ENCODE results near the gene SFMBT2. TPM values are rescaled to one million over a fixed set of nuclear protein-coding genes. Genes with fewer than 3 reads are reported as not detected.

The SFMBT2 gene
- total and polyA plus RNA-seq, 2 of the 4 experiments (the other 2 are of a cell fraction), result 0.70 to 1.3 TPM

GRCh38 chr10:7283246-7283645 is 127.6 kb downstream of the SFMBT2 start:
- H2BK15ac ChIP-seq (ENCODE audit: low read depth, low read length), result no peak overlapping the region
- H3K56ac ChIP-seq (ENCODE audit: extremely low read depth, insufficient read depth, low read length), result no peak overlapping the region
- no peak overlapping the region for H2AK9ac ChIP-seq (replicated peaks; ENCODE audit: low read depth, low read length, poor library complexity)
- H3K4ac ChIP-seq (ENCODE audit: low read depth, low read length), result no peak overlapping the region
- H3K4me3 ChIP-seq (ENCODE audit: insufficient read depth, low read depth, low read length), result no peak overlapping the region
- TF ChIP-seq SMC3 (IDR thresholded peaks at IDR 0.05; ENCODE audit: low read depth, low read length) (no peak), CHD1 (IDR thresholded peaks at IDR 0.05; ENCODE audit: low read depth, low read length) (no peak), NFE2L2 (IDR thresholded peaks at IDR 0.05; ENCODE audit: low read depth, low read length) (no peak), CEBPB (IDR thresholded peaks at IDR 0.05; ENCODE audit: low read depth, low read length) (no peak)
- H3K27ac ChIP-seq (ENCODE audit: insufficient read depth, low read length), result no peak overlapping the region
- peaks cover 2% of the 10 kb centered on the region; the same call in 1 of the 2 replicates for H3K4me1 ChIP-seq (ENCODE audit: control insufficient read depth, insufficient read depth, low read length)
- in situ Hi-C loops (cut with MboI; ENCODE audit: low sequenced_read_pairs) (no loop called here), dilution Hi-C loops (cut with HindIII; ENCODE audit: low sequenced_read_pairs, unreplicated experiment) (no loop called here), intact Hi-C loops (cut with micrococcal nuclease) (no loop called here)
- no peak overlapping the region for H4K8ac ChIP-seq (ENCODE audit: low read depth in 2 of 2, low read length in 2 of 2)
- H3K79me1 ChIP-seq (ENCODE audit: low read depth in 1 of 2, low read length in 2 of 2), result no peaks in the 10 kb centered on the region
- ATAC-seq (ENCODE audit: low read depth), result no peak
- H4K5ac ChIP-seq (ENCODE audit: low read depth, low read length), result no peak overlapping the region
- H3K23ac ChIP-seq (ENCODE audit: low read depth, low read length), result no peak overlapping the region
- no peak overlapping the region for H2AK5ac ChIP-seq (ENCODE audit: low read depth, low read length)
- DNase-seq, result no peak
- no peak overlapping the region for H3K14ac ChIP-seq (replicated peaks; ENCODE audit: low read depth, low read length)
- no peak overlapping the region for H3K9ac ChIP-seq (ENCODE audit: low read depth, low read length)
- no peaks in the 10 kb centered on the region for H3K9me1 ChIP-seq (ENCODE audit: insufficient read depth, low read length)
- H3K36me3 ChIP-seq (ENCODE audit: control insufficient read depth, insufficient read depth, low read length), result no peaks in the 10 kb centered on the region
- H2AFZ ChIP-seq (replicated peaks; ENCODE audit: low read length, poor library complexity), result no peak overlapping the region
- H4K91ac ChIP-seq (ENCODE audit: insufficient read depth, low read depth, low read length), result no peak overlapping the region
- no peak overlapping the region for H3K18ac ChIP-seq (ENCODE audit: low read depth, low read length)
- no CpG with 5 or more reads among the region's 2 CpGs for WGBS, 2 experiments (ENCODE audit: extremely low coverage in 2 of 2, insufficient read length in 1 of 2)
- BruUV-seq (replicated peaks), result no TSS peak
- no peak overlapping the region for H2BK20ac ChIP-seq (ENCODE audit: low read depth, low read length)
- no peak overlapping the region for H2BK120ac ChIP-seq (ENCODE audit: low read depth, low read length)
- peak overlapping the region; percentile 35 for H2BK5ac ChIP-seq (ENCODE audit: low read depth, low read length, poor library complexity, severe bottlenecking)
- ChIA-PET POLR2A (ENCODE audit: unreplicated experiment) (no interaction called here), CTCF (no interaction called here)
- no peak overlapping the region for H3K4me2 ChIP-seq (ENCODE audit: low read depth, low read length)
- no peaks in the 10 kb centered on the region for H4K20me1 ChIP-seq (ENCODE audit: insufficient read depth, low read length)
- no peaks in the 10 kb centered on the region for H3K27me3 ChIP-seq (ENCODE audit: control insufficient read depth, insufficient read depth, low read length)
- H3K9me3 ChIP-seq (ENCODE audit: control insufficient read depth, insufficient read depth, low read length), result 0 out of 2 replicates have a peak, but pooled peaks cover 2% of the 10 kb centered on the region

Measured in IMR-90 (cell line).